Gastroesophageal sphincter (tissue), 3 donors: Measurements from ENCODE around the gene GGT6.

ENCODE experiments used
- EP300 ChIP-seq: sonication (generic); formaldehyde crosslinking; IDR thresholded peaks from one replicate; pipeline ENCODE4 v1.6.1; 2017; ENCODE audit warnings: antibody characterized with exemption, mild to moderate bottlenecking
- POLR2AphosphoS5 ChIP-seq: sonication (generic); formaldehyde crosslinking; IDR thresholded peaks from one replicate; pipeline ENCODE4 v1.6.1; 2017; ENCODE audit warnings: antibody characterized with exemption
- TF ChIP-seq, protein P1 (sequence below), 4 experiments: fragments of 200-600 bp in 2 of 4; fragments of 450-650 bp in 2 of 4; sonication (generic) in 1 of 4; IDR thresholded peaks; one replicate each; pipeline ENCODE4 v1.5.1; 2017 to 2019; ENCODE audit warnings: antibody characterized with exemption in 4 of 4, mild to moderate bottlenecking in 2 of 4, moderate library complexity in 2 of 4

DNA sequence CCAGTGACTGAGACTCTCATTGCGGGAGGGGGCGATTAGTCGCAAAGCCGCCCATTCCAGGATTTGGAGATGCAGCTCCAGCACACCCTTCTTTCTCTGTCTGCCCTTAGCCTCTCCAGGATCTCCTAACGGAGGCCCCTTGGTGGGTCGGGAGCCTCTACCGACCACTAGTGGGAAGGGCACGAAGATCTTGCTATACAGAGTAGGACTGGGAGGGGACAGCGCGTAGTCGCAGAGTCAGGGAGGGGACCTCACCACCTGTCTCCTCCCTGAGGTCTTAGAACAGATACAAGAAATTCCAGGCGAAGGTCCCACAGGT, 23.4 kb upstream of the GGT6 start:
- TF ChIP-seq EP300 (no peak), POLR2AphosphoS5 (no peak)
- TF ChIP-seq, protein P1, sequence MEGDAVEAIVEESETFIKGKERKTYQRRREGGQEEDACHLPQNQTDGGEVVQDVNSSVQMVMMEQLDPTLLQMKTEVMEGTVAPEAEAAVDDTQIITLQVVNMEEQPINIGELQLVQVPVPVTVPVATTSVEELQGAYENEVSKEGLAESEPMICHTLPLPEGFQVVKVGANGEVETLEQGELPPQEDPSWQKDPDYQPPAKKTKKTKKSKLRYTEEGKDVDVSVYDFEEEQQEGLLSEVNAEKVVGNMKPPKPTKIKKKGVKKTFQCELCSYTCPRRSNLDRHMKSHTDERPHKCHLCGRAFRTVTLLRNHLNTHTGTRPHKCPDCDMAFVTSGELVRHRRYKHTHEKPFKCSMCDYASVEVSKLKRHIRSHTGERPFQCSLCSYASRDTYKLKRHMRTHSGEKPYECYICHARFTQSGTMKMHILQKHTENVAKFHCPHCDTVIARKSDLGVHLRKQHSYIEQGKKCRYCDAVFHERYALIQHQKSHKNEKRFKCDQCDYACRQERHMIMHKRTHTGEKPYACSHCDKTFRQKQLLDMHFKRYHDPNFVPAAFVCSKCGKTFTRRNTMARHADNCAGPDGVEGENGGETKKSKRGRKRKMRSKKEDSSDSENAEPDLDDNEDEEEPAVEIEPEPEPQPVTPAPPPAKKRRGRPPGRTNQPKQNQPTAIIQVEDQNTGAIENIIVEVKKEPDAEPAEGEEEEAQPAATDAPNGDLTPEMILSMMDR (IDR thresholded peaks at IDR 0.05), result peak in 3 of 4 experiments; percentile 17 to 63 (median 31)
